SK-N-SH treated with all-trans-retinoic acid at 6 μM for 48 hours (cell line): Measurements from ENCODE around the gene PROK1.

Experiments used
- ATAC-seq: fragments of 200-7000 bp; cut with Tn5 transposase; 3 replicates; pipeline ENCODE4 v1.9.1; 2020; ENCODE audit warnings: mild to moderate bottlenecking, moderate library complexity
- ARNTL ChIP-seq: fragments of 450-650 bp; formaldehyde crosslinking; IDR thresholded peaks from 2 replicates; pipeline ENCODE4 v1.5.0; 2020; ENCODE audit warnings: low read depth, mild to moderate bottlenecking, moderate library complexity, borderline replicate concordance
- BACH2 ChIP-seq: fragments of 250-450 bp; sonication (Bioruptor Pico); IDR thresholded peaks from 2 replicates; pipeline ENCODE4 v1.9.0; 2021; ENCODE audit warnings: mild to moderate bottlenecking, borderline replicate concordance
- ESRRG ChIP-seq: fragments of 250-450 bp; sonication (Bioruptor Pico); IDR thresholded peaks from 2 replicates; pipeline ENCODE4 v1.6.1; 2021; ENCODE audit warnings: mild to moderate bottlenecking
- GLIS3 ChIP-seq: fragments of 250-450 bp; sonication (Bioruptor Pico); IDR thresholded peaks from 2 replicates; pipeline ENCODE4 v1.5.0; 2020; ENCODE audit warnings: mild to moderate bottlenecking, moderate library complexity
- ISL1 ChIP-seq: fragments of 250-450 bp; sonication (Bioruptor Pico); IDR thresholded peaks from 2 replicates; pipeline ENCODE4 v2.1.2; 2022; ENCODE audit warnings: mild to moderate bottlenecking, moderate library complexity
- PPARA ChIP-seq: fragments of 250-450 bp; sonication (Bioruptor Pico); IDR thresholded peaks from 2 replicates; pipeline ENCODE4 v1.5.0; 2020; ENCODE audit warnings: mild to moderate bottlenecking, borderline replicate concordance
- RARB ChIP-seq: fragments of 250-450 bp; sonication (Bioruptor Pico); IDR thresholded peaks from 2 replicates; pipeline ENCODE4 v1.8.0; 2021; ENCODE audit warnings: mild to moderate bottlenecking, moderate library complexity
- SNAI2 ChIP-seq: fragments of 250-450 bp; sonication (Bioruptor Pico); IDR thresholded peaks from 2 replicates; pipeline ENCODE4 v1.5.0; 2020; ENCODE audit warnings: mild to moderate bottlenecking, moderate library complexity
- TCF4 ChIP-seq: fragments of 250-450 bp; sonication (Bioruptor Pico); IDR thresholded peaks from 2 replicates; pipeline ENCODE4 v1.8.0; 2021; ENCODE audit warnings: mild to moderate bottlenecking, moderate library complexity, borderline replicate concordance
- TOX ChIP-seq: fragments of 250-450 bp; sonication (Bioruptor Pico); IDR thresholded peaks from 2 replicates; pipeline ENCODE4 v1.8.0; 2021; ENCODE audit warnings: mild to moderate bottlenecking, moderate library complexity, borderline replicate concordance
- ZC3H10 ChIP-seq: fragments of 250-450 bp; sonication (Bioruptor Pico); IDR thresholded peaks from 2 replicates; pipeline ENCODE4 v1.5.1; 2021; ENCODE audit warnings: mild to moderate bottlenecking, moderate library complexity
- ZFP3 ChIP-seq: fragments of 250-450 bp; sonication (Bioruptor Pico); IDR thresholded peaks from 2 replicates; pipeline ENCODE4 v1.5.0; 2020; ENCODE audit warnings: mild to moderate bottlenecking, moderate library complexity
- ZFP30 ChIP-seq: fragments of 450-650 bp; formaldehyde crosslinking; IDR thresholded peaks from 2 replicates; pipeline ENCODE4 v1.5.0; 2022; ENCODE audit warnings: mild to moderate bottlenecking, moderate library complexity
- ZNF565 ChIP-seq: fragments of 450-650 bp; formaldehyde crosslinking; conservative IDR thresholded peaks from 2 replicates; pipeline ENCODE4 v1.5.0; 2020; ENCODE audit warnings: low read depth, mild to moderate bottlenecking, moderate library complexity
- ZNF70 ChIP-seq: fragments of 450-650 bp; formaldehyde crosslinking; IDR thresholded peaks from 2 replicates; pipeline ENCODE4 v1.5.0; 2020; ENCODE audit warnings: mild to moderate bottlenecking, moderate library complexity
- ZNF8 ChIP-seq: fragments of 450-650 bp; formaldehyde crosslinking; IDR thresholded peaks from 2 replicates; pipeline ENCODE4 v1.5.0; 2020; ENCODE audit warnings: mild to moderate bottlenecking, moderate library complexity
- TF ChIP-seq, protein P1 (sequence below): fragments of 250-450 bp; sonication (Bioruptor Pico); IDR thresholded peaks from 2 replicates; pipeline ENCODE4 v1.8.0; 2021; ENCODE audit warnings: low read depth, mild to moderate bottlenecking, moderate library complexity, borderline replicate concordance
- TF ChIP-seq, protein P2 (sequence below): fragments of 250-450 bp; sonication (Bioruptor Pico); IDR thresholded peaks from 2 replicates; pipeline ENCODE4 v1.5.1; 2021; ENCODE audit warnings: mild to moderate bottlenecking, moderate library complexity
- TF ChIP-seq, protein P3 (sequence below): fragments of 250-450 bp; sonication (Bioruptor Pico); IDR thresholded peaks from 2 replicates; pipeline ENCODE4 v1.5.0; 2020; ENCODE audit warnings: mild to moderate bottlenecking, moderate library complexity
- TF ChIP-seq, protein P4 (sequence below): fragments of 250-450 bp; sonication (Bioruptor Pico); IDR thresholded peaks from 2 replicates; pipeline ENCODE4 v1.8.0; 2020; ENCODE audit warnings: mild to moderate bottlenecking, moderate library complexity, borderline replicate concordance

The PROK1 gene

DNA sequence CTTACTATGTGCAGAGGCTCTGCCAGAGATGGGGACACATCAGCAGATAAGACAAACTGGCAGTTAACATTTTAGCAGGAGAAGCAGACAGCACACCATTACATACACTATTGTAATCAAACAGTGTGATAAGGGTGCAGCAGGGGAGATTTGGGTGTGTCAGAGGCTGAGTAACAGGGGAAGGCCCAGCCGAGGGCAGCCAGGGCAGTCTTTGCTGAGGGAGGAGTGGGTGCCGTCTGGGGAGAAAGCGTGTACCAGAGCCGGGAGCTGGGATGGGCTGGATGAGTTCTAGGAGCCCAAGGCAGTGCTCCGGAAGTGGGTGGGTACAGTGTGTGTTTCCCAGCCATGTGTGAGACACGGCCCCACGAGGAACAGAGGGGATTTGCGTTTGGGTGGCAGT lies 36.8 kb downstream of the PROK1 start (continued):
- TF ChIP-seq, protein P1, sequence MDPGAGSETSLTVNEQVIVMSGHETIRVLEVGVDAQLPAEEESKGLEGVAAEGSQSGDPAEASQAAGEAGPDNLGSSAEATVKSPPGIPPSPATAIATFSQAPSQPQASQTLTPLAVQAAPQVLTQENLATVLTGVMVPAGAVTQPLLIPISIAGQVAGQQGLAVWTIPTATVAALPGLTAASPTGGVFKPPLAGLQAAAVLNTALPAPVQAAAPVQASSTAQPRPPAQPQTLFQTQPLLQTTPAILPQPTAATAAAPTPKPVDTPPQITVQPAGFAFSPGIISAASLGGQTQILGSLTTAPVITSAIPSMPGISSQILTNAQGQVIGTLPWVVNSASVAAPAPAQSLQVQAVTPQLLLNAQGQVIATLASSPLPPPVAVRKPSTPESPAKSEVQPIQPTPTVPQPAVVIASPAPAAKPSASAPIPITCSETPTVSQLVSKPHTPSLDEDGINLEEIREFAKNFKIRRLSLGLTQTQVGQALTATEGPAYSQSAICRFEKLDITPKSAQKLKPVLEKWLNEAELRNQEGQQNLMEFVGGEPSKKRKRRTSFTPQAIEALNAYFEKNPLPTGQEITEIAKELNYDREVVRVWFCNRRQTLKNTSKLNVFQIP (CRISPR knock-in tag) = no peak
- TF ChIP-seq, protein P2, sequence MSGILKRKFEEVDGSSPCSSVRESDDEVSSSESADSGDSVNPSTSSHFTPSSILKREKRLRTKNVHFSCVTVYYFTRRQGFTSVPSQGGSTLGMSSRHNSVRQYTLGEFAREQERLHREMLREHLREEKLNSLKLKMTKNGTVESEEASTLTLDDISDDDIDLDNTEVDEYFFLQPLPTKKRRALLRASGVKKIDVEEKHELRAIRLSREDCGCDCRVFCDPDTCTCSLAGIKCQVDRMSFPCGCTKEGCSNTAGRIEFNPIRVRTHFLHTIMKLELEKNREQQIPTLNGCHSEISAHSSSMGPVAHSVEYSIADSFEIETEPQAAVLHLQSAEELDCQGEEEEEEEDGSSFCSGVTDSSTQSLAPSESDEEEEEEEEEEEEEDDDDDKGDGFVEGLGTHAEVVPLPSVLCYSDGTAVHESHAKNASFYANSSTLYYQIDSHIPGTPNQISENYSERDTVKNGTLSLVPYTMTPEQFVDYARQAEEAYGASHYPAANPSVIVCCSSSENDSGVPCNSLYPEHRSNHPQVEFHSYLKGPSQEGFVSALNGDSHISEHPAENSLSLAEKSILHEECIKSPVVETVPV (CRISPR knock-in tag) = no peak
- TF ChIP-seq ZC3H10 (CRISPR knock-in tag) (no peak), BACH2 (no peak), GLIS3 (no peak)

DNA sequence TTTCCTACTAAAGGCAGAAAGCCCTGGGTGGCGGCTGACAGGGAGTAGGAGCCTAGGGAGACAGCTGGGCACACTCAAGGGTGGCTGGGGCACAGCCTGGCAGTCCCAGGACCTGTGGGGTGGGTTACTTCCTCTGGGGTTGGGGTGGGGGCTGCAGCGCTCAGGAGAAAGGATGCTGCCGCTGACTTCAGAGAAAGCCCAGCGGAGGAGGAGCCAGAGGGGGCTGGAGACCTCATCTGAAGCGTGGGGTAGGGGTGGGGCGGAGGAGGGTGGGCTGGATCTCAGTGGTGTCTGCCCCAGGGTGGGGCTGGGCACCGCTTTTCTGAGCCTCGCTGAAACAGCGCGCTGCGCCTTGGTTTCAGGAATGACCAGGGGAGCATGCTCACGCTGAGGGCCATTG lies 37.2 kb downstream of the PROK1 start:
- no peak for ATAC-seq
- TF ChIP-seq, protein P1 (CRISPR knock-in tag) = no peak
- TF ChIP-seq ARNTL (CRISPR knock-in tag) = no peak
- no peak for TF ChIP-seq ESRRG (CRISPR knock-in tag)
- no peak for TF ChIP-seq ZFP3
- TF ChIP-seq, protein P3, sequence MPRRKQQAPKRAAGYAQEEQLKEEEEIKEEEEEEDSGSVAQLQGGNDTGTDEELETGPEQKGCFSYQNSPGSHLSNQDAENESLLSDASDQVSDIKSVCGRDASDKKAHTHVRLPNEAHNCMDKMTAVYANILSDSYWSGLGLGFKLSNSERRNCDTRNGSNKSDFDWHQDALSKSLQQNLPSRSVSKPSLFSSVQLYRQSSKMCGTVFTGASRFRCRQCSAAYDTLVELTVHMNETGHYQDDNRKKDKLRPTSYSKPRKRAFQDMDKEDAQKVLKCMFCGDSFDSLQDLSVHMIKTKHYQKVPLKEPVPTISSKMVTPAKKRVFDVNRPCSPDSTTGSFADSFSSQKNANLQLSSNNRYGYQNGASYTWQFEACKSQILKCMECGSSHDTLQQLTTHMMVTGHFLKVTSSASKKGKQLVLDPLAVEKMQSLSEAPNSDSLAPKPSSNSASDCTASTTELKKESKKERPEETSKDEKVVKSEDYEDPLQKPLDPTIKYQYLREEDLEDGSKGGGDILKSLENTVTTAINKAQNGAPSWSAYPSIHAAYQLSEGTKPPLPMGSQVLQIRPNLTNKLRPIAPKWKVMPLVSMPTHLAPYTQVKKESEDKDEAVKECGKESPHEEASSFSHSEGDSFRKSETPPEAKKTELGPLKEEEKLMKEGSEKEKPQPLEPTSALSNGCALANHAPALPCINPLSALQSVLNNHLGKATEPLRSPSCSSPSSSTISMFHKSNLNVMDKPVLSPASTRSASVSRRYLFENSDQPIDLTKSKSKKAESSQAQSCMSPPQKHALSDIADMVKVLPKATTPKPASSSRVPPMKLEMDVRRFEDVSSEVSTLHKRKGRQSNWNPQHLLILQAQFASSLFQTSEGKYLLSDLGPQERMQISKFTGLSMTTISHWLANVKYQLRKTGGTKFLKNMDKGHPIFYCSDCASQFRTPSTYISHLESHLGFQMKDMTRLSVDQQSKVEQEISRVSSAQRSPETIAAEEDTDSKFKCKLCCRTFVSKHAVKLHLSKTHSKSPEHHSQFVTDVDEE (CRISPR knock-in tag) = no peak
- no peak for TF ChIP-seq ZNF70
- TF ChIP-seq PPARA (CRISPR knock-in tag) = no peak
- TF ChIP-seq, protein P2 (CRISPR knock-in tag) = no peak
- no peak for TF ChIP-seq TCF4
- no peak for TF ChIP-seq TOX (CRISPR knock-in tag)
- TF ChIP-seq RARB (CRISPR knock-in tag) = no peak
- no peak for TF ChIP-seq ZFP30 (CRISPR knock-in tag)
- TF ChIP-seq, protein P4, sequence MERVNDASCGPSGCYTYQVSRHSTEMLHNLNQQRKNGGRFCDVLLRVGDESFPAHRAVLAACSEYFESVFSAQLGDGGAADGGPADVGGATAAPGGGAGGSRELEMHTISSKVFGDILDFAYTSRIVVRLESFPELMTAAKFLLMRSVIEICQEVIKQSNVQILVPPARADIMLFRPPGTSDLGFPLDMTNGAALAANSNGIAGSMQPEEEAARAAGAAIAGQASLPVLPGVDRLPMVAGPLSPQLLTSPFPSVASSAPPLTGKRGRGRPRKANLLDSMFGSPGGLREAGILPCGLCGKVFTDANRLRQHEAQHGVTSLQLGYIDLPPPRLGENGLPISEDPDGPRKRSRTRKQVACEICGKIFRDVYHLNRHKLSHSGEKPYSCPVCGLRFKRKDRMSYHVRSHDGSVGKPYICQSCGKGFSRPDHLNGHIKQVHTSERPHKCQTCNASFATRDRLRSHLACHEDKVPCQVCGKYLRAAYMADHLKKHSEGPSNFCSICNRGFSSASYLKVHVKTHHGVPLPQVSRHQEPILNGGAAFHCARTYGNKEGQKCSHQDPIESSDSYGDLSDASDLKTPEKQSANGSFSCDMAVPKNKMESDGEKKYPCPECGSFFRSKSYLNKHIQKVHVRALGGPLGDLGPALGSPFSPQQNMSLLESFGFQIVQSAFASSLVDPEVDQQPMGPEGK (CRISPR knock-in tag) = no peak
- no peak for TF ChIP-seq SNAI2 (CRISPR knock-in tag)
- TF ChIP-seq ZNF8 (CRISPR knock-in tag) = no peak
- no peak for TF ChIP-seq ISL1 (CRISPR knock-in tag)

DNA sequence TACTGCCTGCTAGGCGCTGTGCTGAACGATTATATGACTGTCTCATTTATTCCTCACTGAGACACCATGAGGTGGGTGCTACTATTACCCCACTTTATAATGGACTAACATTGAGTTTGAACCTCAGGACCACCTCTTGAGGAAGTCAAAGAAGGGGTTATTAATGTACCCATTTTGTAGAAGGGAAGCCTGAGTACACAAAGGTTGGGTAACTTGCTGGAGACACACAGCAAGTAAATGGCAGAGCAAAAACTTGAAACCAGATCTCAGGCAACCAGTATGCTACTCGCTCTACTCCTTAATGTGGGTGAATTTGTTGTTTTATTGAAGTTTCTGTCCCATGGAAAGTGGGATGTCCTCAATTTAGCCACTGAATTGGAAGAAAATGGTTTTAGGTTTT lies 37.9 kb downstream of the PROK1 start:
- no peak for ATAC-seq
- TF ChIP-seq ZC3H10 (CRISPR knock-in tag) = no peak
- no peak for TF ChIP-seq BACH2
- TF ChIP-seq ZNF565 (CRISPR knock-in tag) = no peak
- TF ChIP-seq, all 23 proteins: peak for 0
